HepG2 (cell line): Measurements from ENCODE around the gene ATP10D. TPM values are rescaled to one million over a fixed set of nuclear protein-coding genes. Genes with fewer than 3 reads are reported as not detected.

ENCODE experiments used
- ARNTL ChIP-seq: sonication (generic); formaldehyde crosslinking; IDR thresholded peaks from 2 replicates; pipeline ENCODE4 v1.4.0; 2020; ENCODE audit warnings: mild to moderate bottlenecking, missing genetic modification reagents
- ESRRA ChIP-seq: sonication (generic); formaldehyde crosslinking; IDR thresholded peaks from 2 replicates; pipeline ENCODE4 v1.5.1; 2020; ENCODE audit warnings: mild to moderate bottlenecking, low read depth, missing genetic modification reagents
- KDM3A ChIP-seq: IDR thresholded peaks from 2 replicates; pipeline ENCODE4 v1.6.1; 2018; ENCODE audit warnings: low read depth, missing compliant biosample characterization
- KLF13 ChIP-seq: sonication (generic); formaldehyde crosslinking; IDR thresholded peaks from 2 replicates; pipeline ENCODE4 v1.4.0; 2020; ENCODE audit warnings: mild to moderate bottlenecking, missing genetic modification reagents
- MIER2 ChIP-seq: IDR thresholded peaks from 2 replicates; pipeline ENCODE4 v1.6.1; 2016; ENCODE audit warnings: missing biosample characterization, missing genetic modification reagents
- NFE2 ChIP-seq: sonication (generic); formaldehyde crosslinking; IDR thresholded peaks from 2 replicates; pipeline ENCODE4 v1.4.0; 2020; ENCODE audit warnings: missing genetic modification reagents
- PTBP1 ChIP-seq: fragments of 200-400 bp; formaldehyde crosslinking; IDR thresholded peaks from 2 replicates; pipeline ENCODE4 v1.6.1; 2018; ENCODE audit warnings: low read length, low read depth; ENCODE audit not compliant: poor library complexity, severe bottlenecking
- SATB2 ChIP-seq: sonication (generic); formaldehyde crosslinking; IDR thresholded peaks from 2 replicates; pipeline ENCODE4 v1.5.0; 2020; ENCODE audit warnings: missing genetic modification reagents
- SETDB1 ChIP-seq: sonication (generic); formaldehyde crosslinking; IDR thresholded peaks from 2 replicates; pipeline ENCODE4 v1.5.1; 2020; ENCODE audit warnings: missing genetic modification reagents, mild to moderate bottlenecking, borderline replicate concordance
- SP1 ChIP-seq, 2 experiments: fragments of 450-650 bp in 1 of 2; sonication (generic) in 1 of 2; formaldehyde crosslinking in 1 of 2; IDR thresholded peaks; 2 replicates each; pipeline versions ENCODE4 v1.4.0 to v1.6.1; 2016 to 2020; ENCODE audit warnings: missing genetic modification reagents in 1 of 2
- TCF7 ChIP-seq: sonication (generic); IDR thresholded peaks from 2 replicates; pipeline ENCODE4 v1.6.1; 2016; ENCODE audit warnings: antibody characterized with exemption, low read depth
- ZFY ChIP-seq: sonication (generic); formaldehyde crosslinking; IDR thresholded peaks from 2 replicates; pipeline ENCODE4 v1.4.0; 2020; ENCODE audit warnings: missing genetic modification reagents
- ZHX2 ChIP-seq, 2 experiments: sonication (generic) in 1 of 2; formaldehyde crosslinking in 1 of 2; IDR thresholded peaks; 2 replicates each; pipeline versions ENCODE4 v1.6.1 to v1.9.0; 2014 to 2022; ENCODE audit warnings: antibody characterized with exemption in 1 of 2, borderline replicate concordance in 1 of 2, inconsistent platforms in 1 of 2, low read depth in 1 of 2, missing genetic modification reagents in 1 of 2
- ZMYM4 ChIP-seq: sonication (generic); formaldehyde crosslinking; IDR thresholded peaks from 2 replicates; pipeline ENCODE4 v1.8.1; 2023; ENCODE audit warnings: mild to moderate bottlenecking, missing genetic modification reagents
- ZNF407 ChIP-seq: sonication (generic); formaldehyde crosslinking; IDR thresholded peaks from one replicate; pipeline ENCODE4 v1.5.1; 2020; ENCODE audit warnings: mild to moderate bottlenecking, missing genetic modification reagents; ENCODE audit errors: not compliant biosample characterization
- ZNF670 ChIP-seq: sonication (generic); formaldehyde crosslinking; IDR thresholded peaks from 2 replicates; pipeline ENCODE4 v1.8.0; 2022; ENCODE audit warnings: mild to moderate bottlenecking, missing genetic modification reagents, borderline replicate concordance
- polyA plus RNA-seq, 8 experiments: library from polyadenylated mRNA; depleted of rRNA in 3 of 8; stranded (reverse) in 7 of 8; unstranded in 1 of 8; fragments of >200 nt; fragmentation: Illumina TruSeq in 4 of 8; extraction: Trizol in 4 of 8; gene quantifications; 2 replicates each; pipeline versions ENCODE4 v1.2.1 to v1.2.3, GENCODE V29; 2011 to 2016; ENCODE audit warnings: low read depth in 4 of 8, missing spikeins in 1 of 8, mixed read lengths in 1 of 8; ENCODE audit not compliant: insufficient read depth in 1 of 8
- total RNA-seq, 5 experiments: library from RNA; depleted of rRNA; stranded (reverse); fragments of >200 nt; fragmentation: Illumina TruSeq; extraction: Trizol; gene quantifications; 2 replicates each; pipeline ENCODE4 v1.2.3, GENCODE V29; 2016; ENCODE audit warnings: low read depth in 1 of 5

ATP10D gene
- total and polyA plus RNA-seq, 2 of the 13 experiments (the other 11 are each of a cell fraction or from before 2014, with no cell fraction given), result 2.2 to 9.8 TPM

- no peak for TF ChIP-seq ZNF407 (CRISPR knock-in tag)
- TF ChIP-seq ESRRA (CRISPR knock-in tag), result no peak
- no peak for TF ChIP-seq TCF7
- TF ChIP-seq MIER2 (CRISPR knock-in tag), result no peak
- no peak for TF ChIP-seq ZNF670 (CRISPR knock-in tag)
- TF ChIP-seq PTBP1, result no peak
- no peak for TF ChIP-seq SP1 (IDR thresholded peaks at IDR 0.05)
- TF ChIP-seq SP1 (CRISPR knock-in tag; IDR thresholded peaks at IDR 0.05), result peak; percentile 60; the same call in 1 of the 2 replicates
- TF ChIP-seq KDM3A (CRISPR knock-in tag), result peak; percentile 76
- no peak for TF ChIP-seq ZHX2 (IDR thresholded peaks at IDR 0.05; ENCODE audit: low read depth)
- no peak for TF ChIP-seq ZHX2 (CRISPR knock-in tag; IDR thresholded peaks at IDR 0.05; ENCODE audit: borderline replicate concordance)
- peak; percentile 87 for TF ChIP-seq ZMYM4
- peak; percentile 55 for TF ChIP-seq ZFY
- TF ChIP-seq SETDB1, result no peak
- TF ChIP-seq ARNTL (CRISPR knock-in tag), result 0 out of 2 replicates have a peak, but pooled peaks have one; percentile 21
- TF ChIP-seq NFE2, result no peak
- TF ChIP-seq SATB2 (CRISPR knock-in tag), result no peak
- TF ChIP-seq KLF13 (CRISPR knock-in tag), result no peak
These were observed at the start of gene ATP10D (continued) for GRCh38 chr4:47485047-47485692.
